GM12892 (cell line): ENCODE measurements around the gene TMEM151A.

ENCODE experiments used
- POLR2A ChIP-seq: IDR thresholded peaks from 2 replicates; pipeline ENCODE4 v1.6.1; 2011; ENCODE audit warnings: low read depth, low read length, control low read depth
- POLR2AphosphoS5 ChIP-seq: IDR thresholded peaks from 2 replicates; pipeline ENCODE4 v1.6.1; 2011; ENCODE audit warnings: low read depth, low read length, control low read depth
- TAF1 ChIP-seq: IDR thresholded peaks from 2 replicates; pipeline ENCODE4 v1.6.1; 2011; ENCODE audit warnings: low read depth, mild to moderate bottlenecking, control low read depth, low read length, borderline replicate concordance

GRCh38 chr11:66263231-66263630 is 28.5 kb upstream of the TMEM151A start:
- TF ChIP-seq POLR2AphosphoS5 (no peak; the same call in 1 of the 2 replicates), TAF1 (no peak), POLR2A (no peak)
